K562 (cell line): ENCODE results near the gene TBCC. TPM values are rescaled to one million over a fixed set of nuclear protein-coding genes. Genes with fewer than 3 reads are reported as not detected.

Experiments
- EHMT2 ChIP-seq: fragments of 450-650 bp; IDR thresholded peaks from 2 replicates; pipeline ENCODE4 v1.6.1; 2018; ENCODE audit warnings: antibody characterized with exemption
- MEIS2 ChIP-seq: fragments of 450-650 bp; IDR thresholded peaks from 2 replicates; pipeline ENCODE4 v1.6.1; 2014; ENCODE audit warnings: mild to moderate bottlenecking; ENCODE audit not compliant: partially characterized antibody
- PCBP1 ChIP-seq: fragments of 200-400 bp; formaldehyde crosslinking; IDR thresholded peaks from 2 replicates; pipeline ENCODE4 v1.6.1; 2018; ENCODE audit warnings: mild to moderate bottlenecking, low read depth, low read length; ENCODE audit not compliant: poor library complexity, severe bottlenecking
- PRMT5 ChIP-seq: sonication (generic); formaldehyde crosslinking; IDR thresholded peaks from 2 replicates; pipeline ENCODE4 v1.5.0; 2020; ENCODE audit warnings: missing genetic modification reagents
- SMARCC2 ChIP-seq: fragments of 450-650 bp; IDR thresholded peaks from 2 replicates; pipeline ENCODE4 v1.6.1; 2017; ENCODE audit warnings: antibody characterized with exemption, moderate library complexity, mild to moderate bottlenecking, low read depth
- ZNF174 ChIP-seq: fragments of 250-450 bp; sonication (Bioruptor Pico); IDR thresholded peaks from 2 replicates; pipeline ENCODE4 v1.4.0; 2020; ENCODE audit warnings: mild to moderate bottlenecking
- polyA plus RNA-seq, 8 experiments: library from polyadenylated mRNA; depleted of rRNA in 4 of 8; stranded (reverse) in 5 of 8; unstranded in 3 of 8; fragments of >200 nt; fragmentation: Nextera tagmentation in 2 of 8; fragmentation: Illumina TruSeq in 1 of 8; extraction: Ambion mirVana in 2 of 8; extraction: Trizol in 1 of 8; gene quantifications; 2 replicates each; pipeline versions ENCODE4 v1.2.1 to v1.2.3, GENCODE V29; 2011 to 2014; ENCODE audit warnings: inconsistent platforms in 1 of 8, missing spikeins in 1 of 8
- total RNA-seq, 7 experiments: library from RNA; depleted of rRNA in 6 of 7; stranded (reverse); fragments of >200 nt in 6 of 7; fragmentation: Illumina TruSeq in 2 of 7; extraction: Trizol in 2 of 7; gene quantifications; 2 replicates each; pipeline versions ENCODE4 v1.2.1 to v1.2.3, GENCODE V29; 2011 to 2021; ENCODE audit warnings: low replicate concordance in 1 of 7
- TF ChIP-seq, protein P1 (sequence below): fragments of 200-600 bp; sonication (generic); IDR thresholded peaks from one replicate; pipeline ENCODE4 v1.6.1; 2012; ENCODE audit warnings: mild to moderate bottlenecking, low read depth, low read length, inconsistent platforms
- TF ChIP-seq, protein P2 (sequence below): sonication (generic); formaldehyde crosslinking; IDR thresholded peaks from 2 replicates; pipeline ENCODE4 v1.8.1; 2023; ENCODE audit warnings: mild to moderate bottlenecking, missing genetic modification reagents
- TF ChIP-seq, protein P3 (sequence below): sonication (generic); formaldehyde crosslinking; IDR thresholded peaks from 2 replicates; pipeline ENCODE4 v1.8.1; 2023; ENCODE audit warnings: mild to moderate bottlenecking, missing genetic modification reagents, moderate library complexity

TBCC gene
- total and polyA plus RNA-seq, 9 of the 15 experiments (the other 6 are each of a cell fraction or from before 2014, with no cell fraction given), result 2.8 to 34.1 (median 23.3) TPM

DNA sequence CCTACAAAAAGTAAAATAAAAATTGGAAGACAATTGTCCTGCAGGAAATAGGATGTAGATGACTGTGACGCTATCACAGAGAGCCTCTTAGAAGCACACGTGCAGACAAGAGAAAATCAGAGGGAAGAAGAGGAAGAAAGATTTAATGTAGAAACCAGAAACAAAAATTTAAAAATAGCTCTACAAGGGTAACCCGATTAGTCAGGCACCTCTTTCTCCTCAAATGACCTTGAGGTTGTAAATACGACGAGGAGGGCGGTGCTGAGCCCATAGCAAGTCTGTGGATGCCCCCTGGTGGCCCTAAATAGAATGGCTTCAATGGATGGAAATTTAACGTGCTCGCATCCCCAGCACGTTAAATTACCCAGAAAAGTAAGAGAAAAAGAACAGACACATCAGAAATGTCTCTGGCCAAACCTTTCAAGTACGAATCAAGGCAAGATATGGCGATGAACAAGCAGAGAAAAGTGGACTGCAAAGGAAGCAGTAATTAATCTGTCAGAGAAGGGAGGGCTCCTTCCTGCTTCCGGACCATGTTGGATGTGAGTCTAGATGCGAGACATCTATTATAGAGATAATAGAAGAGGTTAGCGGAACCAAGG lies 19.3 kb downstream of the TBCC start (continued):
- TF ChIP-seq, protein P1, sequence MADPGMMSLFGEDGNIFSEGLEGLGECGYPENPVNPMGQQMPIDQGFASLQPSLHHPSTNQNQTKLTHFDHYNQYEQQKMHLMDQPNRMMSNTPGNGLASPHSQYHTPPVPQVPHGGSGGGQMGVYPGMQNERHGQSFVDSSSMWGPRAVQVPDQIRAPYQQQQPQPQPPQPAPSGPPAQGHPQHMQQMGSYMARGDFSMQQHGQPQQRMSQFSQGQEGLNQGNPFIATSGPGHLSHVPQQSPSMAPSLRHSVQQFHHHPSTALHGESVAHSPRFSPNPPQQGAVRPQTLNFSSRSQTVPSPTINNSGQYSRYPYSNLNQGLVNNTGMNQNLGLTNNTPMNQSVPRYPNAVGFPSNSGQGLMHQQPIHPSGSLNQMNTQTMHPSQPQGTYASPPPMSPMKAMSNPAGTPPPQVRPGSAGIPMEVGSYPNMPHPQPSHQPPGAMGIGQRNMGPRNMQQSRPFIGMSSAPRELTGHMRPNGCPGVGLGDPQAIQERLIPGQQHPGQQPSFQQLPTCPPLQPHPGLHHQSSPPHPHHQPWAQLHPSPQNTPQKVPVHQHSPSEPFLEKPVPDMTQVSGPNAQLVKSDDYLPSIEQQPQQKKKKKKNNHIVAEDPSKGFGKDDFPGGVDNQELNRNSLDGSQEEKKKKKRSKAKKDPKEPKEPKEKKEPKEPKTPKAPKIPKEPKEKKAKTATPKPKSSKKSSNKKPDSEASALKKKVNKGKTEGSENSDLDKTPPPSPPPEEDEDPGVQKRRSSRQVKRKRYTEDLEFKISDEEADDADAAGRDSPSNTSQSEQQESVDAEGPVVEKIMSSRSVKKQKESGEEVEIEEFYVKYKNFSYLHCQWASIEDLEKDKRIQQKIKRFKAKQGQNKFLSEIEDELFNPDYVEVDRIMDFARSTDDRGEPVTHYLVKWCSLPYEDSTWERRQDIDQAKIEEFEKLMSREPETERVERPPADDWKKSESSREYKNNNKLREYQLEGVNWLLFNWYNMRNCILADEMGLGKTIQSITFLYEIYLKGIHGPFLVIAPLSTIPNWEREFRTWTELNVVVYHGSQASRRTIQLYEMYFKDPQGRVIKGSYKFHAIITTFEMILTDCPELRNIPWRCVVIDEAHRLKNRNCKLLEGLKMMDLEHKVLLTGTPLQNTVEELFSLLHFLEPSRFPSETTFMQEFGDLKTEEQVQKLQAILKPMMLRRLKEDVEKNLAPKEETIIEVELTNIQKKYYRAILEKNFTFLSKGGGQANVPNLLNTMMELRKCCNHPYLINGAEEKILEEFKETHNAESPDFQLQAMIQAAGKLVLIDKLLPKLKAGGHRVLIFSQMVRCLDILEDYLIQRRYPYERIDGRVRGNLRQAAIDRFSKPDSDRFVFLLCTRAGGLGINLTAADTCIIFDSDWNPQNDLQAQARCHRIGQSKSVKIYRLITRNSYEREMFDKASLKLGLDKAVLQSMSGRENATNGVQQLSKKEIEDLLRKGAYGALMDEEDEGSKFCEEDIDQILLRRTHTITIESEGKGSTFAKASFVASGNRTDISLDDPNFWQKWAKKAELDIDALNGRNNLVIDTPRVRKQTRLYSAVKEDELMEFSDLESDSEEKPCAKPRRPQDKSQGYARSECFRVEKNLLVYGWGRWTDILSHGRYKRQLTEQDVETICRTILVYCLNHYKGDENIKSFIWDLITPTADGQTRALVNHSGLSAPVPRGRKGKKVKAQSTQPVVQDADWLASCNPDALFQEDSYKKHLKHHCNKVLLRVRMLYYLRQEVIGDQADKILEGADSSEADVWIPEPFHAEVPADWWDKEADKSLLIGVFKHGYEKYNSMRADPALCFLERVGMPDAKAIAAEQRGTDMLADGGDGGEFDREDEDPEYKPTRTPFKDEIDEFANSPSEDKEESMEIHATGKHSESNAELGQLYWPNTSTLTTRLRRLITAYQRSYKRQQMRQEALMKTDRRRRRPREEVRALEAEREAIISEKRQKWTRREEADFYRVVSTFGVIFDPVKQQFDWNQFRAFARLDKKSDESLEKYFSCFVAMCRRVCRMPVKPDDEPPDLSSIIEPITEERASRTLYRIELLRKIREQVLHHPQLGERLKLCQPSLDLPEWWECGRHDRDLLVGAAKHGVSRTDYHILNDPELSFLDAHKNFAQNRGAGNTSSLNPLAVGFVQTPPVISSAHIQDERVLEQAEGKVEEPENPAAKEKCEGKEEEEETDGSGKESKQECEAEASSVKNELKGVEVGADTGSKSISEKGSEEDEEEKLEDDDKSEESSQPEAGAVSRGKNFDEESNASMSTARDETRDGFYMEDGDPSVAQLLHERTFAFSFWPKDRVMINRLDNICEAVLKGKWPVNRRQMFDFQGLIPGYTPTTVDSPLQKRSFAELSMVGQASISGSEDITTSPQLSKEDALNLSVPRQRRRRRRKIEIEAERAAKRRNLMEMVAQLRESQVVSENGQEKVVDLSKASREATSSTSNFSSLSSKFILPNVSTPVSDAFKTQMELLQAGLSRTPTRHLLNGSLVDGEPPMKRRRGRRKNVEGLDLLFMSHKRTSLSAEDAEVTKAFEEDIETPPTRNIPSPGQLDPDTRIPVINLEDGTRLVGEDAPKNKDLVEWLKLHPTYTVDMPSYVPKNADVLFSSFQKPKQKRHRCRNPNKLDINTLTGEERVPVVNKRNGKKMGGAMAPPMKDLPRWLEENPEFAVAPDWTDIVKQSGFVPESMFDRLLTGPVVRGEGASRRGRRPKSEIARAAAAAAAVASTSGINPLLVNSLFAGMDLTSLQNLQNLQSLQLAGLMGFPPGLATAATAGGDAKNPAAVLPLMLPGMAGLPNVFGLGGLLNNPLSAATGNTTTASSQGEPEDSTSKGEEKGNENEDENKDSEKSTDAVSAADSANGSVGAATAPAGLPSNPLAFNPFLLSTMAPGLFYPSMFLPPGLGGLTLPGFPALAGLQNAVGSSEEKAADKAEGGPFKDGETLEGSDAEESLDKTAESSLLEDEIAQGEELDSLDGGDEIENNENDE, result no peak
- TF ChIP-seq, protein P2, sequence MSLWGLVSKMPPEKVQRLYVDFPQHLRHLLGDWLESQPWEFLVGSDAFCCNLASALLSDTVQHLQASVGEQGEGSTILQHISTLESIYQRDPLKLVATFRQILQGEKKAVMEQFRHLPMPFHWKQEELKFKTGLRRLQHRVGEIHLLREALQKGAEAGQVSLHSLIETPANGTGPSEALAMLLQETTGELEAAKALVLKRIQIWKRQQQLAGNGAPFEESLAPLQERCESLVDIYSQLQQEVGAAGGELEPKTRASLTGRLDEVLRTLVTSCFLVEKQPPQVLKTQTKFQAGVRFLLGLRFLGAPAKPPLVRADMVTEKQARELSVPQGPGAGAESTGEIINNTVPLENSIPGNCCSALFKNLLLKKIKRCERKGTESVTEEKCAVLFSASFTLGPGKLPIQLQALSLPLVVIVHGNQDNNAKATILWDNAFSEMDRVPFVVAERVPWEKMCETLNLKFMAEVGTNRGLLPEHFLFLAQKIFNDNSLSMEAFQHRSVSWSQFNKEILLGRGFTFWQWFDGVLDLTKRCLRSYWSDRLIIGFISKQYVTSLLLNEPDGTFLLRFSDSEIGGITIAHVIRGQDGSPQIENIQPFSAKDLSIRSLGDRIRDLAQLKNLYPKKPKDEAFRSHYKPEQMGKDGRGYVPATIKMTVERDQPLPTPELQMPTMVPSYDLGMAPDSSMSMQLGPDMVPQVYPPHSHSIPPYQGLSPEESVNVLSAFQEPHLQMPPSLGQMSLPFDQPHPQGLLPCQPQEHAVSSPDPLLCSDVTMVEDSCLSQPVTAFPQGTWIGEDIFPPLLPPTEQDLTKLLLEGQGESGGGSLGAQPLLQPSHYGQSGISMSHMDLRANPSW (CRISPR knock-in tag), result no peak
- TF ChIP-seq, protein P3, sequence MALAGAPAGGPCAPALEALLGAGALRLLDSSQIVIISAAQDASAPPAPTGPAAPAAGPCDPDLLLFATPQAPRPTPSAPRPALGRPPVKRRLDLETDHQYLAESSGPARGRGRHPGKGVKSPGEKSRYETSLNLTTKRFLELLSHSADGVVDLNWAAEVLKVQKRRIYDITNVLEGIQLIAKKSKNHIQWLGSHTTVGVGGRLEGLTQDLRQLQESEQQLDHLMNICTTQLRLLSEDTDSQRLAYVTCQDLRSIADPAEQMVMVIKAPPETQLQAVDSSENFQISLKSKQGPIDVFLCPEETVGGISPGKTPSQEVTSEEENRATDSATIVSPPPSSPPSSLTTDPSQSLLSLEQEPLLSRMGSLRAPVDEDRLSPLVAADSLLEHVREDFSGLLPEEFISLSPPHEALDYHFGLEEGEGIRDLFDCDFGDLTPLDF (CRISPR knock-in tag), result no peak
- TF ChIP-seq SMARCC2 (no peak), MEIS2 (no peak), PCBP1 (no peak), EHMT2 (no peak), ZNF174 (CRISPR knock-in tag) (no peak), PRMT5 (CRISPR knock-in tag) (no peak)
